HG03571 (cell line): Measurements from ENCODE around the gene CARMIL1.

ENCODE experiments used
- ATAC-seq: cut with Tn5 transposase; IDR thresholded peaks from one replicate; pipeline ENCODE4 v1.9.1; 2021; ENCODE audit not compliant: unreplicated experiment

CARMIL1 gene

DNA sequence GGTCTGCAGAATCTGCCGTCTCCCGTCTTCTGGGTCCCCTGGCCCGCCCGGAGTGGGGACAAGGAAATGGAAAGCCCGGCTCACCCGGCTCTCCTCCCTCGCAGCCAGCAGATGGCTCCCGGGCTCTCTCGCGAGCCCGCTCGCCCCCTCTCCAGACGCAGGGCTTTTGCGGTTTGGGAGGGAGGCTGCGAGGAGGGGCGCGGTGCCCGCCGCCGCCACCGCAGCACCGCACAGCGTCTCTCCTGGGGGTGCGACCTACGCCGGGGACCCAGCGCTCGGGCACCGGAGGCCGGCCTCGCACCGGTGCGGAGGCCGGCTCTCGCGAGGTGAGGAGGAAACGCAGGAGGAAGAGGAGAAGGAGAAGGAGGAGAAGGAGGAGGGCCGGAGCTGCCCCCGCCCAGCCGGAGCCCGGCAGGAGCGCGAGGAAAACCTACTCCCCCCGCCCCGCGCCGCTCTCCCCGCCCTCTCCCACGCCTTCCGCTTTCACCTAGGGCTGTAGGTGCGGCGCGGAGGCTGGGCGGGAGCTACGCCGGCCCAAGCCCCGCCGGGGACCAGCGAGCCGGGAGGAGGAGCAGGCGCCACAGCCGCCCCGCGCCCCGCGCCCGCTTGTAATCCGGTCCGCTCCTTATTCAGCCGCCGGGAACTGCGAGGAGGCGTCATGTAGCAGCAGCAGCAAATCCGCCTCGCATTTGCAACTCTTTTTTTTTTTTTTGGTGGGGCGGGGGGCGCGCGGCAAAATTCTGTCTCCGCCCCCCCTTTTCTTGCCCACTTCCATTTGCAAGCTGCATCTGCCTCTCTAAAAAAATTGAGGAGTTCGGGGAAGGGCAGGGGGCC, at the start of gene CARMIL1:
CARMIL1 (plus strand) TSS at position 461 of the 834 bp plus-strand sequence. CDS start 422 bp downstream, outside the sequence.
- ATAC-seq: peak; percentile 64

- no peak for ATAC-seq
Measured at GRCh38 chr6:25229671-25230321, 49.4 kb upstream of the CARMIL1 start.

DNA sequence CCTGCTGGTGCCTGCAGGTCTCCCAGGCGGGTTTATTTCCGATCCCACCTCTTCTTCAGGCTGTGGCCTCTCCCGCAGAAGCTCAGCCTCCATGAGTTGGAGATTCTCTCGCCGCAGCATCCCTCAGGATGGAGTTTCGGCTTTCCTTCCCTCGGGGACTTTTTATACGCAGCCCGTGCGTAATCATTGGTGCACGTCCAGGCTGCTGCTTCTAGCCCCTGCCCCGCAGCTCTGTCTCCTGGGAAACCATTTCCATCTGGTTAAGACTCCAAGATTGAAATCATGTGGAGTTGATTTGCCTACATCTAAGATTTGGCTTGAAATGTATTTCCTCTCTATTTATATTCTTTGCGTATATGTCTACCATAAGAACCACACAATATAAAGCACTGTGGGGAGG, 46.7 kb upstream of the CARMIL1 start:
- no peak for ATAC-seq

DNA sequence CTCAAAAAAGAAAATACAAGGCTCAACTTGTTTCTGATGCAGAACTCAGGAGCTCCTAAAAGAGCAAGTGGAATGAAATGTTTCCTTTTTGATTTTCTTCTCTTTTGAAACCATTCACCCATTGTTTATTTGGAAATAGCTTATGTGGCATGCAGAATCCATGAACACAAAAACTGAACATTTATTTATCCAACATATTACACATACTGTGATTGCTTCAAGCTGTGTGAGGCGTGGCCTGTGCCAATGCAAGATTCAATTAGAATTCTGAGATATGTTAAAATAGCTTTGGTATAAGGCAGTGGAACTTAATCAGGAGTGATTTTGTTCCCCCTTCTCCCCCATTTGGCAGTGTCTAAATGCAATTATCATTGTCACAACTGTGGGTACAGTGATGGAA, 45.9 kb upstream of the CARMIL1 start:
- no peak for ATAC-seq

DNA sequence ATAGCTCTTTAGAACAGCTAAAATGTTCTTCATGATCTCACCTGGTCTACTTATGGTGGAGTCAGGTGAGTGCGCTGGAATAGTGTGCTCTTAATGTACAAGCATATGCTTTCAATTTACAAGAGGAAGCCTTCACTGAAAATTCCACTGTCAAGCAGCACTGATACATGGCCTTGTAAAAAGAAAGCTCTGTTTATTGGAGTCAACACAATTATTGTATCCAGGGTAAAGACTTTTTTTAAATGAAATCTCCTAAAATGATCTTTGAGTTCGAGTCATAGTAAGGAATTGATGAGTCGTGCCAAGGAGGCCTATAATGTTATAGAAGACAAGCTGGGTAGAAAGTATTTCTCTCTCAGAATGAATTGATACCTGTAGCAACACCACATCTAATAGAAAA, 41.6 kb upstream of the CARMIL1 start:
- no peak for ATAC-seq

DNA sequence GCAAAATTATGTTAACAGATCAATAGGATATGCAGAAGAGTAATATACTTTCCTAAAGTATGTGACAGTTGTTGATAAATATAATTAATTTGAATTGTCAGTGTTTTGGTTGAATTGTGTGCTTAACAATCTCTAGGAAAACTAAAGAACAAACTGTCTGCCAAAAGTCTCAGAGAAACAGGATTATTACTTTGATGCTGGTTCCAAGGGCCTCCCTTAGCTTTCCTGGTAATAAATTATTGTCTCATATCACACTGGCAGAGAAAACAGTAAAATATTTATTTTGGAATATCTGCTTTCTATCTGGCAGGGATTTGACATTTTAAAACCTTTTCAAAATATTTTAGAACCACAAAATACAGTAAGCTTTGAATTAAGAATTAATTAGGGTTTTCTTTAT, 40.1 kb upstream of the CARMIL1 start:
- ATAC-seq: no peak

GRCh38 chr6:25239498-25239897, 39.7 kb upstream of the CARMIL1 start:
- ATAC-seq: no peak

DNA sequence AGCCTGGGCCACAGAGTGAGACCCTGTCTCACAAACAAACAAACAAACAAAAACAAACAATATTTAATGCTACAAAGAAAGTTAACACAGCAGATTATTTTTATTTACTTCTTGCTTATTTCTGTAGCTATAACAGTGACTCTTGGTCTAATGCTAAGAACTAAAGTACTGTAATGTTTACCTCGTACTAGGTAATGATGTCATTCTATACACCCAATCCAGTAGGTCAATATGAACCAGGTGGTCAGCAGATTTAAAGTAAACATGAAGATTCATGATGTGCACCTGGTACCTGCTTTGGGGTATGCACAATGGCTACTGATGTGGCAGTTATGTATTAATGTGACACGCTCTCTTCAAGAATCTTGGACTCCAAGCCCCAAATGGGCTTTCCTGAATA, 36.6 kb upstream of the CARMIL1 start:
- ATAC-seq: no peak

- ATAC-seq: no peak
Measured at GRCh38 chr6:25244865-25245264, 34.3 kb upstream of the CARMIL1 start.

DNA sequence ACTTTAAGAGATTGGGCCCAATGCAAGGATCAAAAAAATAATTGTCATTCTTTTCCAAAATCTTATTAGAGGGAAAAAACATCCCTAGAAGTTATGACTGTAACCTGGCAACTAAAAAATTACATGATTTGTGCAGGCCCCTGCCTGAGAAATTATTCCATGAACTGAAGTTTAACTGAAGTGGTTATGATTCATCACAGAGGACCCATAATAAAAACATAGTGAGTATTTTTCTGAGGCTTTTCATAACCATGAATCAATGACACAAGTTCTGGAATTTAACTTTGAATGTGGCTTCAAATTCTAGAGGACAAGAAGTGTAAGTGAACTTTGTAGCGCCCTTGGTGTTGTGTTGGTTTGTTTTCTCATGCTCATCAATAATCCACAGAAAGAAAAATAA, 31.1 kb upstream of the CARMIL1 start:
- no peak for ATAC-seq

- ATAC-seq: no peak
Measured at GRCh38 chr6:25249133-25249532, 30.0 kb upstream of the CARMIL1 start.

DNA sequence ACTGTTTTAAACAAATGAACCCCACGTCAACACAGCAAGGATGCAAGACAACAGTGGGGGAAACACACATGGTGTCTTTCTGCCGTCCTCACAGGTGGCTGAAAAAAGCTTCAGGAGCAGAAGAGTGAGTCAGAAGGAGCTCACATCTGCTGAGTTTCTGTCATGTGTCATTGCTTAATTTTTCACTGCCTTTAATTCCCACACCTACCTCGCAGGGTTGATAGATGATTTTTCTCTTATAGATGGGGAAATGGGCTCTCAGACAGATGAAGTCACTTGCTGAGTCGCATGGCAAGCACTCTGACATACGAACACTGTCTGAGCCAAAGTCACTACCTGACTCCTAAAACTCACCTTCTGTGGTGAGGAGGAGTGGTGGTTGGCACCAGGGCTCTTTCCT, 28.3 kb upstream of the CARMIL1 start:
- ATAC-seq: no peak

- no peak for ATAC-seq
Measured at GRCh38 chr6:25251426-25251825, 27.7 kb upstream of the CARMIL1 start.

DNA sequence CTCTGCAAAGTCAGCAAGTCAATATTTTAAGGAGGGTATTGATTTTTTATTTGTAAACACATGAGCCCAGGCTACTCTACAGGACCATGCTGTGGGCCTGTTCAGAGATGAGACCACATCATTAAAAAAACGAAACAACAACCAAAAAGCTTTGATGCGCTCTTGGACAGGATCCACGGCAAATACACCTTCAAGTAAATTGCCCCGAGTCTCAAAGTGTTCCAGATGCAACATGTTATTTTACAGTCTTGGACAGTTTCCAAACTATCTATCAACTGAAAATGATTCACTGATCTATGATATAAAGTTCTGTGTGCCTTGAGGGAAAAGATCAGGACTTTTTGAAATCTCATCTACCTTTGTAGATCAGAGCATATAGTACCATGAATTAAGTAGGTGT, 25.8 kb upstream of the CARMIL1 start:
- ATAC-seq: no peak

DNA sequence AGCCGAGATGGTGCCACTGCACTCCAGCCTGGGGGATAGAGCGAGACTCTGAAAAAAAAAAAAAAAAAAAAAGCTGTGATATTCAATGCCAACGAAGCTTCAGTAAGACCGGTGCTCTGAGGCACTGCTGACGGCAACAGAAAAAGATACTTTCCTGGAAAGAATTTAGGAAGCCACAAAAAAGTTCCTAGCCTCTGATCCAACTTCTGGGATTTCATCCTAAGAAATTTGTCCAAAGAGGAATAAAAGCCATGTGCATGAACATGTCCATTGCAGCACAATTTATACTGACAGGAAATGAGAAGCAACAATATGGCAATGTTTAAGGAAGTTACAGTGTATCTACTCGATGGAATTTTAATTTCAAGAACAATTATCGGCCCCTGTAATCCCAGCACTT, 24.5 kb upstream of the CARMIL1 start:
- no peak for ATAC-seq

DNA sequence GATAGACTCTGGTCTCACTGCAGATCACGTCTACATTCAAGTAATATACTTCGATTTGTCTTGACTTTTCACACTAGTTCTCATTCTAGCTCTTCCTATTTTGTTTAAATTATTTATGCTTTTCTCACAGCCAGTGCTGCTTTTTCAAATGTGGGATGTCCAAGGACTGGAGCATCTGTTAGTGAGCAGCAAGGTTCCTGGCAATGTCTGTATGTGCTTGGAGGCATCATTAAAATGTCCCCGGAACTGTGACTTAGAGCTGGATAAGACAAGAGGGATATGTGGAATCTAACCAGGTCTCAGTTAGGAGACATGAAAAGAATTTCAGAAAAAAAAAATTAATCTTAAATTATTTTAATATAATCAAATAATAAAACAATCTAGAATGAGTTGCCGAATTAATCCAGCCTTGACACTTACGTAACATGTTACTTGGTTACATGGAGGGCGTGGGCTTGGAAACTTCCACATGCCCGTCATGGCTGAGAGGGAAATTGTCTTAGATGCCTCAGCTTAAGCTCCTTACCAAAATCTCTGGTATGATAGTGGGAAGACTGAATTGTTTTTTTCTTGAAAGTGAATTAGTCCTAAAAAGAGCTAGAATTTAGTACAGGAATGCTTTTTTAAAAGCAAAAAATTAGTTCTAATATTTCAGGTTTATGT, 21.4 kb upstream of the CARMIL1 start:
- ATAC-seq: no peak

- ATAC-seq: no peak
Measured at GRCh38 chr6:25259756-25260155, 19.4 kb upstream of the CARMIL1 start.

GRCh38 chr6:25263657-25264056, 15.5 kb upstream of the CARMIL1 start:
- no peak for ATAC-seq

- no peak for ATAC-seq
Measured at GRCh38 chr6:25266456-25267100, 12.6 kb upstream of the CARMIL1 start.

DNA sequence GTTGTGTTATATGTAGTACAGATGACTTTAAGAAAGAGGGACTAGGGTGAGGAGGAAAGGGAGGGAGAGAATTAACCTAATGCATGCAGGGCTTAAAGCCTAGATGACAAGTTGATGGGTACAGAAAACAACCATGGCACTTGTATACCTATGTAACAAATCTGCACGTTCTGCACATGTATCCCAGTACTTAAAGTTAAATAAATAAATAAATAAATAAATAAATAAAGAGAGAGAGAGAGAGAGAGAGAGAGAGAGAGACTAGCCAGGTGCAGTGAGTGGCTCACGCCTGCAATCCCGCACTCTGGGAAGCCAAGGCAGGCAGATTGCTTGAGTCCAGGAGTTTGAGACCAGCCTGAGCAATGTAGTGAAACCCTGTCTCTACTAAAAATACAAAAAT, 11.5 kb upstream of the CARMIL1 start:
- no peak for ATAC-seq

DNA sequence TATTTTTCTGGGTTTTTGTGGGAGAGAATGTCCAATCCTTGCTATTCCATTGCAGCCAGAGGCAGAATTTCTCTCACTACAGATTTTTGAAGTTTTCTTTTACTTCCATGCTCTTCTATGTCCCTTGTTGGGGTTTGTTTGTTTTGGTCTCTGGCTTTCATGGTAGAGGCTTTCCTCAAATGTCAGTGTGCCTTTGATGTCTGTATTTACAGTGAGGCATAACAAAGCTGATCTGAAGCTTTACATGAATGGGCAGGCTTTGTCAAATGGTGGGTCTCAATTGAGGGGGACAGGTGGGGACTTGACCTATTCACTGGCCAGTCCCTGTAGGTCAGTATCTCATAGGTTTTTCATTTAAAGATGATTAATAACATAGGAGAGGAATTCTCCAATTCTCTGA, 8.6 kb upstream of the CARMIL1 start:
- ATAC-seq: no peak

DNA sequence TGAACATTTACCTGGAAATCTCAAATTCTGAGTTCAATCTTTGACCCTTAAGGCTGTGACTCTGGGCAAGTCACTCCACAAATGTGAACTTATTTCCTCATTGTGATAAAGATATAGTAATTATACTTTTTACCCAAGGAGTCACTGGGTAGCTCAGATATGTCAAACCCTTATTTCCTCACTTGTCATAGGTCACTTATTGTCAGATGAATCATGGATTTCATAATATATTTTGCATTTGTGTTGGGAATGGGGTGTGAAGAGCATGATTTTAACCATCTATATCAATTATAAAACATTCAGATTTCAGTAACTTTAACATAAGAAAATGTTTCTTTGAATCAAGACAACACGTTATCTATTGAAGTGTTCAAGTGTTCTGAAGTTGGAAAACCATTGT, 3.7 kb upstream of the CARMIL1 start:
- no peak for ATAC-seq
